Naive thymus-derived CD4-positive, alpha-beta T cell (primary cell): ENCODE results near the gene GJA3. TPM values are rescaled to one million over a fixed set of nuclear protein-coding genes. Genes with fewer than 3 reads are reported as not detected.

Source experiments
- ATAC-seq: fragments of 150-1000 bp; cut with Tn5 transposase; 2 replicates; pipeline ENCODE4 v1.10.0; 2021; ENCODE audit warnings: mild to moderate bottlenecking, moderate library complexity
- CTCF ChIA-PET: fragments of 350-600 bp; sonication (Branson Sonifier 250); formaldehyde crosslinking; loops from one replicate; lab custom pipeline; 2021; ENCODE audit warnings: antibody characterized with exemption; lab: Charles Lee
- POLR2A ChIA-PET: fragments of 350-600 bp; sonication (Branson Sonifier 250); formaldehyde crosslinking; loops from one replicate; lab custom pipeline; 2021; ENCODE audit warnings: antibody characterized with exemption, inconsistent platforms; lab: Charles Lee
- DNase-seq, 9 donors: peaks; one replicate each; pipeline versions ENCODE4 v3.0.0 to v3.0.0-alpha.2; 2020 to 2022; ENCODE audit warnings: mixed read lengths in 1 of 9
- H3K27ac ChIP-seq: one replicate; pipeline ENCODE4 v1.7.0; 2013; ENCODE audit warnings: mild to moderate bottlenecking, low read depth, low read length, moderate library complexity
- H3K27me3 ChIP-seq, 2 donors: one replicate each; pipeline ENCODE4 v1.7.0; 2013; ENCODE audit warnings: low read length in 2 of 2, mild to moderate bottlenecking in 2 of 2, moderate library complexity in 2 of 2; ENCODE audit not compliant: control insufficient read depth in 2 of 2, insufficient read depth in 2 of 2
- H3K36me3 ChIP-seq, 3 experiments: 1 replicate in 2 of 3; 2 replicates in 1 of 3; pipeline ENCODE4 v1.7.0; 2013; ENCODE audit warnings: low read length in 3 of 3, mild to moderate bottlenecking in 3 of 3, moderate library complexity in 1 of 3; ENCODE audit not compliant: insufficient read depth in 3 of 3, control insufficient read depth in 2 of 3
- H3K4me1 ChIP-seq, 2 donors: one replicate each; pipeline ENCODE4 v1.7.0; 2013; ENCODE audit warnings: low read length in 2 of 2, mild to moderate bottlenecking in 2 of 2, moderate library complexity in 1 of 2; ENCODE audit not compliant: control insufficient read depth in 2 of 2, insufficient read depth in 2 of 2
- H3K4me3 ChIP-seq: 2 replicates; pipeline ENCODE4 v1.7.0; 2013; ENCODE audit warnings: mild to moderate bottlenecking, low read length
- H3K9me3 ChIP-seq, 3 experiments: 1 replicate in 2 of 3; 2 replicates in 1 of 3; pipeline ENCODE4 v1.7.0; 2013; ENCODE audit warnings: low read length in 3 of 3; ENCODE audit not compliant: control insufficient read depth in 2 of 3
- H3K27ac Mint-ChIP-seq, 9 donors: one replicate each; pipeline ENCODE4 v1.8.0; 2020 to 2022; ENCODE audit warnings: mixed read lengths in 9 of 9, mild to moderate bottlenecking in 8 of 9, moderate library complexity in 5 of 9, inconsistent platforms in 2 of 9
- H3K27me3 Mint-ChIP-seq, 5 donors: one replicate each; pipeline ENCODE4 v1.8.0; 2021 to 2022; ENCODE audit warnings: mixed read lengths in 5 of 5, mild to moderate bottlenecking in 1 of 5
- H3K36me3 Mint-ChIP-seq, 5 donors: one replicate each; pipeline ENCODE4 v1.8.0; 2020 to 2022; ENCODE audit warnings: mixed read lengths in 5 of 5, mild to moderate bottlenecking in 3 of 5, inconsistent platforms in 1 of 5
- H3K4me1 Mint-ChIP-seq, 7 donors: one replicate each; pipeline ENCODE4 v1.8.0; 2020 to 2022; ENCODE audit warnings: mixed read lengths in 7 of 7, mild to moderate bottlenecking in 3 of 7, inconsistent platforms in 1 of 7
- H3K4me3 Mint-ChIP-seq, 10 donors: one replicate each; pipeline ENCODE4 v1.8.0; 2020 to 2022; ENCODE audit warnings: mild to moderate bottlenecking in 10 of 10, mixed read lengths in 10 of 10, moderate library complexity in 6 of 10, inconsistent platforms in 2 of 10
- H3K9me3 Mint-ChIP-seq, 11 donors: one replicate each; pipeline ENCODE4 v1.8.0; 2020 to 2022; ENCODE audit warnings: mixed read lengths in 11 of 11, mild to moderate bottlenecking in 4 of 11, inconsistent platforms in 1 of 11, moderate library complexity in 1 of 11
- intact Hi-C, 2 donors: fragments of 100-400 bp; cut with micrococcal nuclease; formaldehyde crosslinking; loops; one replicate each; pipeline ENCODE4 v1.15.1; 2023
- polyA plus RNA-seq, 2 donors: library from polyadenylated mRNA; unstranded; fragments of 300-500 nt; fragmentation: Illumina TruSeq; gene quantifications; one replicate each; pipeline ENCODE4 v1.2.3, GENCODE V29; 2021
- total RNA-seq, 6 experiments: library from RNA in 5 of 6; stranded (reverse) in 5 of 6; gene quantifications; 1 replicate in 5 of 6; 2 replicates in 1 of 6; pipeline ENCODE4 v1.2.3 and lab custom pipeline; 2021 to 2026

The GJA3 gene
- total and polyA plus RNA-seq, 7 experiments from 2014 or later: 0.05 to 0.17 (median 0.07) TPM; not detected in 3

GRCh38 chr13:20134732-20135131 is 26.1 kb downstream of the GJA3 start:
- H3K4me3 Mint-ChIP-seq: no peak overlapping the region
- no peaks in the 10 kb centered on the region for H3K36me3 ChIP-seq
- H3K27me3 ChIP-seq: peaks cover 0 to 6% of the 10 kb centered on the region in 2 donors
- H3K9me3 Mint-ChIP-seq: no peaks in the 10 kb centered on the region
- H3K27me3 Mint-ChIP-seq: peaks cover 9 to 44% (median 35%) of the 10 kb centered on the region in 5 donors
- no peak for ATAC-seq
- H3K27ac ChIP-seq: no peak overlapping the region
- H3K4me1 ChIP-seq: peaks cover 0 to 4% of the 10 kb centered on the region in 2 donors
- peaks cover 0 to 5% (median 4%) of the 10 kb centered on the region in 7 donors for H3K4me1 Mint-ChIP-seq
- ChIA-PET POLR2A (no interaction called here), CTCF (no interaction called here)
- DNase-seq: no peak
- H3K27ac Mint-ChIP-seq: no peak overlapping the region
- H3K4me3 ChIP-seq: no peak overlapping the region
- intact Hi-C loops: no loop called here
- H3K9me3 ChIP-seq: no peaks in the 10 kb centered on the region
- H3K36me3 Mint-ChIP-seq: no peaks in the 10 kb centered on the region

GRCh38 chr13:20132052-20132634 is 28.7 kb downstream of the GJA3 start:
- H3K4me1 Mint-ChIP-seq: peaks cover 5 to 11% (median 8%) of the 10 kb centered on the region in 7 donors
- H3K27me3 ChIP-seq: peaks cover 4 to 6% of the 10 kb centered on the region in 2 donors
- CTCF ChIA-PET: no interaction called here
- intact Hi-C loops: no loop called here
- H3K27ac ChIP-seq: no peak overlapping the region
- no peak overlapping the region for H3K27ac Mint-ChIP-seq
- H3K36me3 Mint-ChIP-seq: no peaks in the 10 kb centered on the region
- POLR2A ChIA-PET: no interaction called here
- no peaks in the 10 kb centered on the region for H3K9me3 ChIP-seq
- no peaks in the 10 kb centered on the region for H3K9me3 Mint-ChIP-seq
- H3K4me1 ChIP-seq: peaks cover 0 to 8% of the 10 kb centered on the region in 2 donors
- peaks cover 15 to 29% (median 25%) of the 10 kb centered on the region in 5 donors for H3K27me3 Mint-ChIP-seq
- DNase-seq (no peak), ATAC-seq (no peak)
- H3K36me3 ChIP-seq: no peaks in the 10 kb centered on the region
- no peak overlapping the region for H3K4me3 Mint-ChIP-seq
- H3K4me3 ChIP-seq: no peak overlapping the region

DNA sequence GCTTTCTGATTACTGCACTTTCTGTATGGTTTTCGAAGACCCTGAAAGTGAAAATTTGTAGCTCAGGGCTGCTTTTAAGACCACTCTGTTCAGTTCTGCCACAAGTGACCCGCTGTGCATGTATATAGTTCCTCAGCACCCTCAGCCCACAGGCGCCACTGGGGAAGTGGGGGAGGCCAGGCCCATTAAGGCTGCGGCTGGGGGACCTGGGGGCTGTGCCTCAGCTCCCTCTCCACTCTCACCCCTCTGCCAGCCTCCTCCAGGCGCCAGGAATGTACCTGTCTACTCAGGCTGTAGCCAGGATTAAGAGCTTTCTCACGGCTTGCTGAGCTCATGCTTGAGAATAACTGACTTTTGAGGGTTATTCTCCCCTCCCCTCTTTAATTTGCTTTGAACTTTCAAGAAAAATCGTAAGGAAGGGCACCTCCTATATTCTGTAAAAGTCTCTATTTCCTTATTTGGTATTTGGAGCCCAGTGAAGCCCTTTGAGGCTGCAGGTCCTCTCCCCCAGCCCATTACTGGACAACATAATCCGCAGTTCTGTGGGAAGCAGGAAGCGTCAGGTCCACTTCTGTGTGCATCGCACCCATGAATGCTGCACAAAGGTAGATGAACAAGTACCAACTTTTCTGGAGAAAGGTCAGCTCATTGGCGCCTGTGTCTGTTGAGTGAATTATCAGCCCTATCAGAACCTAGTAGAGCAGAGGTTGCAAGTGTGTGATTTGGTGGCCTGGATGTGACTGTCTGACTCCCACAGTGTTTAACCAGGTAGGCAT is 29.6 kb downstream of the GJA3 start:
- ChIA-PET POLR2A (interaction anchor here (1.4 kb wide), 1 partner anchor 13 kb away, joined by 5 read pairs; no protein-coding TSS in a partner anchor), CTCF (no interaction called here)
- Mint-ChIP-seq H3K4me3 (no peak overlapping the region), H3K27me3 (peaks cover 14 to 24% (median 23%) of the 10 kb centered on the region in 5 donors), H3K4me1 (peaks cover 0 to 7% (median 5%) of the 10 kb centered on the region in 7 donors), H3K36me3 (no peaks in the 10 kb centered on the region), H3K9me3 (no peaks in the 10 kb centered on the region), H3K27ac (no peak overlapping the region)
- peaks cover 4 to 6% of the 10 kb centered on the region in 2 donors for H3K27me3 ChIP-seq
- no peak for ATAC-seq
- intact Hi-C loops: no loop called here
- DNase-seq: no peak
- peaks cover 0 to 3% of the 10 kb centered on the region in 2 donors for H3K4me1 ChIP-seq
- H3K27ac ChIP-seq: no peak overlapping the region
- H3K4me3 ChIP-seq: no peak overlapping the region
- no peaks in the 10 kb centered on the region for H3K36me3 ChIP-seq
- H3K9me3 ChIP-seq: no peaks in the 10 kb centered on the region

- H3K27me3 Mint-ChIP-seq: peaks cover 13 to 30% (median 23%) of the 10 kb centered on the region in 5 donors
- peaks cover 0 to 3% of the 10 kb centered on the region in 2 donors for H3K4me1 ChIP-seq
- H3K4me3 ChIP-seq: no peak overlapping the region
- H3K4me1 Mint-ChIP-seq: peaks cover 0 to 7% (median 5%) of the 10 kb centered on the region in 7 donors
- POLR2A ChIA-PET: interaction anchor here (1.4 kb wide), 1 partner anchor 13 kb away, joined by 5 read pairs; no protein-coding TSS in a partner anchor
- no peak overlapping the region for H3K27ac Mint-ChIP-seq
- CTCF ChIA-PET: no interaction called here
- H3K36me3 ChIP-seq: no peaks in the 10 kb centered on the region
- no peak overlapping the region for H3K27ac ChIP-seq
- no peak overlapping the region for H3K4me3 Mint-ChIP-seq
- no peak for DNase-seq
- intact Hi-C loops: no loop called here
- H3K36me3 Mint-ChIP-seq: no peaks in the 10 kb centered on the region
- H3K9me3 ChIP-seq: no peaks in the 10 kb centered on the region
- no peak for ATAC-seq
- no peaks in the 10 kb centered on the region for H3K9me3 Mint-ChIP-seq
- peaks cover 4 to 6% of the 10 kb centered on the region in 2 donors for H3K27me3 ChIP-seq
Measured at GRCh38 chr13:20130652-20131051, 30.2 kb downstream of the GJA3 start.

GRCh38 chr13:20130012-20130411 is 30.8 kb downstream of the GJA3 start:
- Mint-ChIP-seq H3K27ac (no peak overlapping the region), H3K36me3 (no peaks in the 10 kb centered on the region), H3K4me3 (no peak overlapping the region), H3K27me3 (peaks cover 10 to 34% (median 20%) of the 10 kb centered on the region in 5 donors), H3K4me1 (peaks cover 0 to 7% (median 5%) of the 10 kb centered on the region in 7 donors), H3K9me3 (no peaks in the 10 kb centered on the region)
- CTCF ChIA-PET: no interaction called here
- peaks cover 0 to 3% of the 10 kb centered on the region in 2 donors for H3K4me1 ChIP-seq
- H3K27ac ChIP-seq: no peak overlapping the region
- POLR2A ChIA-PET: interaction anchor here (1.4 kb wide), 1 partner anchor 14 kb away, joined by 5 read pairs; no protein-coding TSS in a partner anchor
- no peaks in the 10 kb centered on the region for H3K36me3 ChIP-seq
- ATAC-seq: no peak
- no peak for DNase-seq
- no peaks in the 10 kb centered on the region for H3K9me3 ChIP-seq
- peaks cover 4 to 6% of the 10 kb centered on the region in 2 donors for H3K27me3 ChIP-seq
- no peak overlapping the region for H3K4me3 ChIP-seq
- intact Hi-C loops: no loop called here

- DNase-seq (no peak), ATAC-seq (no peak)
- Mint-ChIP-seq H3K36me3 (peaks cover 0 to 3% (median 0%) of the 10 kb centered on the region in 5 donors), H3K4me3 (peak overlapping the region in 9 of 10 donors; percentile 53 to 79 (median 69)), H3K27ac (no peak overlapping the region), H3K4me1 (peaks cover 0 to 7% (median 5%) of the 10 kb centered on the region in 7 donors), H3K27me3 (peaks cover 13 to 41% (median 27%) of the 10 kb centered on the region in 5 donors), H3K9me3 (no peaks in the 10 kb centered on the region)
- Histone ChIP-seq H3K27ac (no peak overlapping the region), H3K9me3 (no peaks in the 10 kb centered on the region), H3K4me3 (no peak overlapping the region), H3K27me3 (peaks cover 4 to 6% of the 10 kb centered on the region in 2 donors), H3K36me3 (no peaks in the 10 kb centered on the region), H3K4me1 (peaks cover 0 to 3% of the 10 kb centered on the region in 2 donors)
- ChIA-PET POLR2A (no interaction called here), CTCF (no interaction called here)
- intact Hi-C loops: loop anchor here (2.0 to 5.0 kb wide), 2 partner anchors 34 to 37 kb away; no protein-coding TSS in a partner anchor
Measured at GRCh38 chr13:20129076-20129475, 31.8 kb downstream of the GJA3 start.
